Activated CD4-positive, alpha-beta T cell treated with anti-CD3 and anti-CD28 coated beads, Interleukin-2, amount 10 ng/mL, durations not matched to agents 7 days and 5 days (primary cell): ENCODE results near the gene ZIC1. TPM values are rescaled to one million over a fixed set of nuclear protein-coding genes. Genes with fewer than 3 reads are reported as not detected.

Experiments used
- CTCF ChIA-PET: fragments of 350-600 bp; sonication (Branson Sonifier 250); formaldehyde crosslinking; loops from one replicate; lab custom pipeline; 2021; ENCODE audit warnings: antibody characterized with exemption; lab: Charles Lee
- POLR2A ChIA-PET: fragments of 350-600 bp; sonication (Branson Sonifier 250); formaldehyde crosslinking; loops from one replicate; lab custom pipeline; 2021; ENCODE audit warnings: antibody characterized with exemption; lab: Charles Lee
- DNase-seq: peaks from one replicate; pipeline ENCODE4 v3.0.0-alpha.2; 2020
- H3K27ac Mint-ChIP-seq: one replicate; pipeline ENCODE4 v1.8.0; 2021; ENCODE audit warnings: mild to moderate bottlenecking, moderate library complexity, mixed read lengths
- H3K27me3 Mint-ChIP-seq: one replicate; pipeline ENCODE4 v1.8.0; 2021; ENCODE audit warnings: mixed read lengths
- H3K36me3 Mint-ChIP-seq: one replicate; pipeline ENCODE4 v1.8.0; 2021; ENCODE audit warnings: low read depth, mixed read lengths
- H3K4me1 Mint-ChIP-seq: one replicate; pipeline ENCODE4 v1.8.0; 2021; ENCODE audit warnings: mixed read lengths
- H3K4me3 Mint-ChIP-seq: one replicate; pipeline ENCODE4 v1.8.0; 2021; ENCODE audit warnings: mild to moderate bottlenecking, moderate library complexity, mixed read lengths
- H3K9me3 Mint-ChIP-seq: one replicate; pipeline ENCODE4 v1.8.0; 2021; ENCODE audit warnings: mixed read lengths
- total RNA-seq, 2 experiments: library from RNA; stranded (reverse); gene quantifications; one replicate each; pipeline ENCODE4 v1.2.3, GENCODE V29; 2021

Gene ZIC1
- total RNA-seq, 2 experiments from 2014 or later, result not detected

DNA sequence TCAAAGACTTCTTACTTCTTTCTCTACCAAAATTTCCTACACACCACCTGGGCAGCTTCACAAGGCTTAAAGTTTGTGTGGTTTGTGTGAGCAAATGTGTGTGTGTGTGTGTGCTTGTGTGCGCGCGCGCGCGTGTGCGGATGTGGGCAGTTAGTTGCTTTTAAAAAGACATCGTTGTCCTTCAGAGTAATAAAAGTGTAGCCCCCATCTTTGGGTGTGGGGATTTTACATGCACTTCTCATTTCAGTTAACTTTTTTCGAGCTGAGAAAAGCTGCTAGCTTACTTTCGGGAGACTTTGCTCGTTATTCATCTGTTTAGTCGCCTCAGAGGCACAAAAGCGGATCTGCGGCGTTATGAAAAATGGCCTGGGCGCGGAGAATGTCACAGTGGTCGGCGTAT, 38.8 kb upstream of the ZIC1 start:
- no peak for DNase-seq
- Mint-ChIP-seq H3K36me3 (no peaks in the 10 kb centered on the region), H3K4me3 (no peak overlapping the region), H3K4me1 (no peaks in the 10 kb centered on the region), H3K27me3 (peaks cover 61% of the 10 kb centered on the region), H3K27ac (no peak overlapping the region), H3K9me3 (no peaks in the 10 kb centered on the region)
- CTCF ChIA-PET, result no interaction called here
- POLR2A ChIA-PET, result no interaction called here

DNA sequence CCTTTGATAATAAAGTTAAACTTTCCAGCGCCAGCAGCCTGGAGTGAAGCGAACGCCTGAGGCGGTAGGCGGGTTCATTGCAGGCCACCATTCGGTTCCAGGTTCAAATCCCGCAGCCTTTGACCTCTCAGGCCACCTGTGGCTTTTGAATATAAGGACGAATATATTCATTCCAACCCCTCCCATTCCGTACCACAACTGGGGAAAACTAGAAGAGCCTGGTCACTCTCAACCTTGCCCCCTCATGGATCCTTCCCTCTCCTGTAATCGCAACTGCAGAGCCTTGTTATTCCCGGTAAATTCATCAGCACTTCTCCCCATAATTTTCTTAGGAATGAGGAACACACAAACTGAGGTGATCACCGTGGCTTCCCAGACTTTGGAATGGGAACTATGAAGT, 38.0 kb upstream of the ZIC1 start:
- POLR2A ChIA-PET, result no interaction called here
- CTCF ChIA-PET, result interaction anchor here (0.6 kb wide), 1 partner anchor 504 kb away, joined by 3 read pairs; no protein-coding TSS in a partner anchor
- DNase-seq, result no peak
- Mint-ChIP-seq H3K4me3 (no peak overlapping the region), H3K27ac (no peak overlapping the region), H3K9me3 (no peaks in the 10 kb centered on the region), H3K27me3 (peaks cover 64% of the 10 kb centered on the region), H3K36me3 (no peaks in the 10 kb centered on the region), H3K4me1 (no peaks in the 10 kb centered on the region)

DNA sequence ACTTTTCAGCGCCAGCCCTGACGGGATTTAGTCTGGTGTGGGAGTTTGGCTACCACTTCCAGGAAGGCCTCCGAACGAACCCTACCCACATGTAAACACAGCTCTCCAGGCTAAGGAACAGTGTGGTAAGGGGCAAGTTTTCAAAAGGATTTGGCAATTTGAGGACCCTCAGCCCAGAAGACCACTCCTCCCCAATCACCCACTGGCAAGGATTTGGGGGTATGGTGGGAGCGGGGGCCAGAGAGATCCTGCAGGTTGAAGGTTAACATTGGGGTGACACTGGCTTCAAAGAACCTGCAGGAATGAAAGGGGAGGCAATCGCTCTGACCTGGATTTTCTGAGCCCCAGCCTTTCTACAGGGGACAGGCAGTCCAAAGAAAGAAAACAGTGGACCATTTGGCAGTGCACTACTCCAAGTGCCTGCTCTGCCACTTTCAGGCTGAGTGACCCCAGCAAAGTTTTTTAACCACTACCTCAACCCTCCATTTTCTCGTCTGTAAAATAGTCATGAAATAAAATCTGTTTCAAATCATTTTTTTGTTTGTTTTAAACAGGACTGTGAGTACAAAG, 37.3 kb upstream of the ZIC1 start:
- Mint-ChIP-seq H3K27me3 (peaks cover 64% of the 10 kb centered on the region), H3K4me3 (no peak overlapping the region), H3K36me3 (no peaks in the 10 kb centered on the region), H3K27ac (no peak overlapping the region), H3K9me3 (no peaks in the 10 kb centered on the region), H3K4me1 (no peaks in the 10 kb centered on the region)
- POLR2A ChIA-PET, result no interaction called here
- DNase-seq, result no peak
- CTCF ChIA-PET, result no interaction called here

DNA sequence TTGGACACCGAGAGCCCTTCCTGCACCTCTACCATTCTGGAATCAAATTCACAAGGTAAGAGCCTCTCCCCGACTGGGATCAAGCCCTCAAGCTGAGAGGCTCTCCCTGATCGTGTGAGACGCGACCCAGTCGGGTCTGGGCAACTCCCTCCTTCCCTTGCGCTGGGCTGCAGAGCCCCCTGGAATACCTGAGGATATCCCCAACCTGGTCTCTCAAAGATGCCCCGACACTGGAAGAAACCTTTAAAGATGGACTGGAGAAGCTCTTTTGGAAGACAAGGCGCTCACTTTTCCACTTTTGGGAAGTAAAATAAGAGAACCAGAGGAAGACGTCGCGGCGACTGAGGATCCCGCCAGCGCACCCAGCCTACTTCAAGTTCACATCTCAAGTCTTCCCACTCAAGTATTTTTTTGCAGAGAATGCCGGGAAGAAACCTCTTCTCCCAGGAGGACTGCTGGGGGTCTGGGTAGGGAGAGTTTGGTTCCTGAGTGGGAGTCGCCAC, 36.6 kb upstream of the ZIC1 start:
- no peak overlapping the region for H3K4me3 Mint-ChIP-seq
- no peak for DNase-seq
- POLR2A ChIA-PET, result no interaction called here
- H3K4me1 Mint-ChIP-seq, result no peaks in the 10 kb centered on the region
- H3K27me3 Mint-ChIP-seq, result peaks cover 70% of the 10 kb centered on the region
- CTCF ChIA-PET, result no interaction called here
- H3K36me3 Mint-ChIP-seq, result no peaks in the 10 kb centered on the region
- H3K9me3 Mint-ChIP-seq, result no peaks in the 10 kb centered on the region
- no peak overlapping the region for H3K27ac Mint-ChIP-seq

DNA sequence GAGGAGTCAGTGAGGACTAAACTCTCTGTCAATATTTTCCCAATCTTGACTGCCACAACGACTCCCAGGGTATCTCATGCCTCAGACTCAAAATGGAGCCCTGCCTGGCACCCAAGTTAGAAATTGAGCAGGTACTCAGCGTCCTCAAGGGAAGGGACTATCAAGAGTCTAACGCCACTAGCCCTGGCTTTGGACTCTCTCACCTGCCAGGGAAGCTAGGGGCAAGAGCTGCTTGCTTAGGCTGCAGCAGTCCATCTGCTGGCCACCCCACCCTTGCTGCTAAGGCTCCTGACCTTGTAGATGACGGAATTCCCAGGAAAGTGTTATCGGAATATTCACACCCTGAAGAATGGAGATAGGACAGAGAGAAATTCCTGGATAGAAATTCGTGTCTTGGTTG, 35.9 kb upstream of the ZIC1 start:
- Mint-ChIP-seq H3K4me3 (no peak overlapping the region), H3K9me3 (no peaks in the 10 kb centered on the region), H3K4me1 (no peaks in the 10 kb centered on the region), H3K27me3 (peaks cover 70% of the 10 kb centered on the region), H3K27ac (no peak overlapping the region), H3K36me3 (no peaks in the 10 kb centered on the region)
- no peak for DNase-seq
- ChIA-PET POLR2A (no interaction called here), CTCF (no interaction called here)

DNA sequence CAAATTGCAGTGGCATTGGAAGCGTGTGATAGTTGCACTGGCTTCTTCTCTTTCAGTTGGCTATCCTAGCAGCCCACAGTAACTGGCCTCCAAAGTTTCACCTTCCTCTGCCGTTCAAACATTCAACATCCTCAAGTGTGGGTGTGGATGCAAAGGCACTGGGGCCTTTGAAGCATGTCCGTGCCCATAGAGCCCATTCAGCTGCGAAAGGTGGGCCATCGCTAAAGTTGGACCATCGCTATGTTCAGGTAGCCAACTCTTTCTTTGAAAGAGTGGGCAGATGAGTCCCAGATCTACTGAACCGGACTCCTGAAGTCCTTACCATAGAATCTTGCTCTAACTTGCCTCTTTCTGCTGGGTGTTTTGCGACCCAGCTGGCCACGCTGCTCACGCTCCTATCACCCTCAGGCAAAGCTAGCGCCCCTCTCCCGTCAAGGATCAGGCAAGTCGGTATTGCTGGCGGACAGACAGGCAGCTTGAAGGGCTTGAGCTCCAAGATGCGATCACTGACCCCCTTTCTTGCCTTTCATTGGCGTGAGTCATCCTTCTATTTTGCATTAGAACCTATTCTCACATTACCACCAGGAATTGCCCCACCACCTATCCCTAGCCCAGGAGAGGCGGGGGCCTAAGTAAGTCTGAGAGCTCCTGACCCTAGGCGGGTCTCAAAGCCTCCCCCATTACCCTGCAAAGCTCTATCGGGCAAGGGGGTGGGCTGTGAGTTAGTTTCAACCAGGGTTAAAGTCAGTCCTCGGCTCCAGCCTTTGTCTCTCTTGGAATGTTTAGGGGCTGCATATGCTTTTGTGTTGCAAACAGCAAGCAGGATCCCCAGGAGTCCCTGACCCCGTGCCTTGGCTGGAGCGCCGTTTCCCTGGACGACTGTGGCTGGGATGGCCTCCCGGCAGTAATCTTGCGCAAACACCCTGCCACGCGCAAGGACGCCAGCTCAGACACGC, 31.5 kb upstream of the ZIC1 start:
- H3K27ac Mint-ChIP-seq, result no peak overlapping the region
- no peak for DNase-seq
- H3K36me3 Mint-ChIP-seq, result no peaks in the 10 kb centered on the region
- ChIA-PET POLR2A (no interaction called here), CTCF (interaction anchor here (0.5 to 1.4 kb wide), 2 partner anchors 21 to 110 kb away, joined by 3 read pairs; no protein-coding TSS in a partner anchor)
- H3K9me3 Mint-ChIP-seq, result no peaks in the 10 kb centered on the region
- no peaks in the 10 kb centered on the region for H3K4me1 Mint-ChIP-seq
- H3K27me3 Mint-ChIP-seq, result peaks cover 65% of the 10 kb centered on the region
- no peak overlapping the region for H3K4me3 Mint-ChIP-seq

DNA sequence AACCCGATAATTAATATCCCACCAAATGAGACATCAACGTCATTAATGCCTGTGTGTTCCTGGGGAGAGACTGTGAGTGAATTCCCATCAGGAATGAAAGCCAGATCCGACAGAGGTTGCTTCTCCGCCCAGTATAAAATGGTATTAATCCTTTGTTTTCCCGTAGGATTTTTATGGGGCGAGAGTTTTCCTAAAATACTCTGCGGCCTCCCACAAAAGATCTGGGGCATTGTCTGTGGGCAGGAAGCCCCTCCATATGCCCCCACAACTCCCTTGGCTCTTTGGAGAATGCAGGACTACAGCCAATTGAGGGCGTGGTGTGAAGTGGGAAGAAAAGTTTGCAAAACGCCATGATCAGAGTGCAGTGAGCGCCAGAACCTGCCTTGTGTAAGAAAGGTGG, 29.5 kb upstream of the ZIC1 start:
- Mint-ChIP-seq H3K4me1 (no peaks in the 10 kb centered on the region), H3K27me3 (peaks cover 66% of the 10 kb centered on the region), H3K36me3 (no peaks in the 10 kb centered on the region), H3K27ac (no peak overlapping the region), H3K9me3 (no peaks in the 10 kb centered on the region), H3K4me3 (no peak overlapping the region)
- ChIA-PET CTCF (no interaction called here), POLR2A (no interaction called here)
- DNase-seq, result no peak

DNA sequence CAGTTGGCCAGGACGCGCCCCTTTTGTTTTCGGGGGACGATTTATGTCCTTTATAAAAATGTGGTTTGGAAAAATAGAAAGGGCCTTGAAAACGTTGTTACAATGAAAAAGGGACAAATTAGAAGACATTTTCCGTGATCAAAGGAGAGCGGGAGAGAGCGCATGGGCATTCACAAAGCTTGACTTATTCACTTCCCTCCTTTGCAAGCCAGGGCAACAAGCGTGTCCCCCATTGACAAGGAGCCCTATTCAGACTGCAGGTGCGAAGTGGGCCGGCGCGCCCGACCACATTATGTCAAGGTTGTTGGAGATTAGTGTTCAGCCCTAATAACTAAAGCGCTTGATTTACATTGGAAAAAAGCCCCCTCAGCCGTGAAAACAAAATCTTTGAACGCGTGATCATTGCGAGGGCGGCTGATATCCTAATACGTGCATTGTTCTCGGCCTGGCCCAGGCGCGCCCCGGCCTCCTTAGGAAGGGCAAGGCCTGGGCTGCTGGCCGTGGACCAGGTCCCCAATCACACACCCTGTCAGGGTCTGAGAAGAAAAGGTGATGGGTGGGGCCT, 28.7 kb upstream of the ZIC1 start:
- no peak overlapping the region for H3K4me3 Mint-ChIP-seq
- CTCF ChIA-PET, result no interaction called here
- H3K27ac Mint-ChIP-seq, result no peak overlapping the region
- POLR2A ChIA-PET, result no interaction called here
- DNase-seq, result no peak
- H3K4me1 Mint-ChIP-seq, result no peaks in the 10 kb centered on the region
- no peaks in the 10 kb centered on the region for H3K36me3 Mint-ChIP-seq
- no peaks in the 10 kb centered on the region for H3K9me3 Mint-ChIP-seq
- H3K27me3 Mint-ChIP-seq, result peaks cover 72% of the 10 kb centered on the region

DNA sequence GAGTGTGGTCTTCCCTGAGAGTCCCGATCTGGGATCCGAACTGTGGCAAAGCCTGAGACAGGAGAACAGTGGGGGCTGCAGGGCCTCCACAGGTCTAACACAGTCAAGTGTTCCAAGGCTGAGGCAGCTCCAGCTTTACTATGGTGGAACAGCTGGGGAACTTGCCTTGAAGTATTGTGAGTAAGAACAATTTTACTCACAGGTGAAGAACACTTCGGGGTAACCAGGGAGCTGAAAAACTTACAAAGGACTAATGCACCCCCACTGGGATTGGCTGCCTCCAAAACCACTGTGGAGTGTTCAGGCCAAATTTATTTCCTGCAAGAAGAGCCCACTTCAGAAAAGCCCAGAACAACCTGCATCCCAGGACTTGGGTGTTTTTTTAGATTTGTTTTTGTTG, 28.2 kb upstream of the ZIC1 start:
- H3K4me1 Mint-ChIP-seq, result no peaks in the 10 kb centered on the region
- H3K27me3 Mint-ChIP-seq, result peaks cover 76% of the 10 kb centered on the region
- H3K4me3 Mint-ChIP-seq, result no peak overlapping the region
- DNase-seq, result no peak
- ChIA-PET POLR2A (no interaction called here), CTCF (no interaction called here)
- H3K27ac Mint-ChIP-seq, result no peak overlapping the region
- no peaks in the 10 kb centered on the region for H3K9me3 Mint-ChIP-seq
- H3K36me3 Mint-ChIP-seq, result no peaks in the 10 kb centered on the region

DNA sequence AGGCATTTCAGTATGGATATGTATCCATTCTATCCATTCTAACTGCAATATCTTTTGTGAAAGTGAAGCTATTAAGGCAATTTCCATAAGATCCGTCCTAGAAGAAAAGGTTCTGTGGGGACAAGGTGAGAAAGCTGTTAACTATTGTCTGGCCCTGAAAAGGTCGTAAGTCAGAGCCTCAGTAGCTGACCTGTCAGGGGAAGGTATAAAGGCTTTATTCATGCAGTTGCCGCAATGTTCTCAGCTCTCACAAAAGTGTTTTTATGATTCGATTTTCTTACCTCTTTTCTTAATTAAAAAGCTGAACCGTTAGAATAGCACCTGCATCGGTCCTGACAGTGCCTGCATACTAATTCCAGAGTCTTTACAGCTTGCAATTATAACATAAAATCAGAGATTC, 27.6 kb upstream of the ZIC1 start:
- H3K36me3 Mint-ChIP-seq, result no peaks in the 10 kb centered on the region
- ChIA-PET POLR2A (no interaction called here), CTCF (no interaction called here)
- no peak overlapping the region for H3K4me3 Mint-ChIP-seq
- H3K4me1 Mint-ChIP-seq, result no peaks in the 10 kb centered on the region
- peaks cover 81% of the 10 kb centered on the region for H3K27me3 Mint-ChIP-seq
- H3K9me3 Mint-ChIP-seq, result no peaks in the 10 kb centered on the region
- H3K27ac Mint-ChIP-seq, result no peak overlapping the region
- no peak for DNase-seq

DNA sequence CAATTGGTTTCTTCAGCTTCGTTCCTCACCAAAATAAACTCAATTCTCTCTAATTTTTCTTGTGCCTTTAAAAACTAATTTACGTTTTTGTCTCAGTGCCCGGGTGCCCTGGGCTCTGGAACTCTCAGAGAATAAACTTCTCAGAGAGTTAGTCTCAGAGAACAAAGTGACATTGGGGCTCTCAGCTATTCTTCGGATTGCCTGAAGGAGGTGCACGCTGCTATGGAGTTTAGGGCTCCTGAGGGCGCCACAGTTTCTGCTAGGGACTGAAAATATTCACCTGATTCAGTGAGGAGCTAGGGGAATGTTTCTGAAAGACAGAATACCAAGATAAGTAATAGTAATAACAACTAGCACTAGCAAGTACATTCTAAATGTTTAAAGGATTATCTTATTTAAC, 25.5 kb upstream of the ZIC1 start:
- no peak overlapping the region for H3K27ac Mint-ChIP-seq
- DNase-seq, result no peak
- no peaks in the 10 kb centered on the region for H3K4me1 Mint-ChIP-seq
- ChIA-PET POLR2A (no interaction called here), CTCF (no interaction called here)
- no peak overlapping the region for H3K4me3 Mint-ChIP-seq
- no peaks in the 10 kb centered on the region for H3K36me3 Mint-ChIP-seq
- H3K9me3 Mint-ChIP-seq, result no peaks in the 10 kb centered on the region
- H3K27me3 Mint-ChIP-seq, result peaks cover 83% of the 10 kb centered on the region

DNA sequence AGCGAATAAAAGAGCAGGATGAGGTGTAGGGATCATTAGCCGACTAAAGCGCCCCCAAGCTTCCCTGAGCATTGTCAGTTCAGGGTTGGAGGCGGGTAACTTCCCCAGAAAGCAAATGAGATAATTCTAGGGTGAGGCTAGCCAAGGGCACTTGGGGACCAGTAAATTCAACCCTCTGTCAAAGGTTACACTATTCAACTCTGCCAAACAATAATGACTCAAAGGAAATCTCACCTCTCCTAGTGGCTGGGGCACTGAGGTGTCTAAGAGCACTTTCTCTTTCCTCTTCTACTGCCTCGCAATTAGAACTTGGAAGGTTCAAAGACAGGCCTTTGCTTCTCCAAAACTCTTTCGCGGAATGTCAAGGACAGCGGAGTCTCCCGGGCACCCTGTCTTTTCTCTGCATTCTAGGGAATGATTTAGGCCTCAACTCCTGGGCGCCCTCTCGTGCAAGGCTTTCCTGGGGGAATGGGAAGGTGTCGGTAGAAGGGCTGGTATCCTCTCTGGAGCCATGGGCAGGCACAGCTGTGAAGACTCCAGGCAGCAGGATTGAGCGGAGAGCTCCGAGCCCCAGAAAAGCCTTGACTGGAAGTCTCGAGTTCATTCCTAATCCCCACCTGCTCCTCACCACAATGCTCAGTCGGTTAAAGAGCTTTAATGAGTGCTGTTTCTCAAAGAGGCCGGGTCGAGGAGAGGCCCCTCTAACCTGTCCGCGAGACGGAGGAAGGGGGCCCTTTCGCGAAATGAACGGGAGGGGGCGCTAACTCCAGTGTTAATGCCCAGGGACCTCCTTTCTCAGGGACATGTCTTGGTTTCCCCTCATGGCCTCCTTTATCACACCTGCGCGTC, 24.7 kb upstream of the ZIC1 start:
- H3K4me1 Mint-ChIP-seq, result no peaks in the 10 kb centered on the region
- no peak overlapping the region for H3K27ac Mint-ChIP-seq
- no peaks in the 10 kb centered on the region for H3K36me3 Mint-ChIP-seq
- ChIA-PET POLR2A (no interaction called here), CTCF (no interaction called here)
- no peak overlapping the region for H3K4me3 Mint-ChIP-seq
- peaks cover 84% of the 10 kb centered on the region for H3K27me3 Mint-ChIP-seq
- no peak for DNase-seq
- peaks cover 2% of the 10 kb centered on the region for H3K9me3 Mint-ChIP-seq
